Measurements from ENCODE around the gene VRK3. TPM values are rescaled to one million over a fixed set of nuclear protein-coding genes. Genes with fewer than 3 reads are reported as not detected.

VRK3 gene
- polyA plus RNA-seq, 3 donors from 2014 or later: 89.8 to 116 (median 106) TPM

GRCh38 chr19:50020481-50020880, 4.7 kb downstream of the VRK3 start:
- no peak overlapping the region for H3K27ac Mint-ChIP-seq
- H3K9me3 Mint-ChIP-seq: no peaks in the 10 kb centered on the region
- H3K27me3 Mint-ChIP-seq (ENCODE audit: low read depth in 3 of 3): peaks cover 4 to 9% (median 6%) of the 10 kb centered on the region in 3 donors
- H3K4me3 Mint-ChIP-seq: no peak overlapping the region
- H3K36me3 Mint-ChIP-seq: peaks cover 7 to 18% (median 12%) of the 10 kb centered on the region in 3 donors
- DNase-seq: no peak
- H3K4me1 Mint-ChIP-seq: peaks cover 36 to 49% of the 10 kb centered on the region in 2 donors

GRCh38 chr19:50016225-50016807, 8.9 kb downstream of the VRK3 start:
- Mint-ChIP-seq H3K27ac (no peak overlapping the region), H3K4me1 (peaks cover 5 to 13% of the 10 kb centered on the region in 2 donors), H3K36me3 (peaks cover 20 to 43% (median 33%) of the 10 kb centered on the region in 3 donors), H3K27me3 (ENCODE audit: low read depth in 3 of 3) (peaks cover 0 to 2% (median 1%) of the 10 kb centered on the region in 3 donors), H3K9me3 (no peaks in the 10 kb centered on the region), H3K4me3 (no peak overlapping the region)
- DNase-seq: no peak

- no peak for DNase-seq
- Mint-ChIP-seq H3K4me1 (peaks cover 21 to 22% of the 10 kb centered on the region in 2 donors), H3K27me3 (ENCODE audit: low read depth in 3 of 3) (peaks cover under 1 to 4% (median 2%) of the 10 kb centered on the region in 3 donors), H3K4me3 (no peak overlapping the region), H3K27ac (peak overlapping the region in 1 of 6 donors; percentile 46), H3K36me3 (peaks cover 13 to 43% (median 16%) of the 10 kb centered on the region in 3 donors), H3K9me3 (no peaks in the 10 kb centered on the region)
Observed at GRCh38 chr19:50008532-50008931, 16.6 kb downstream of the VRK3 start.

- Mint-ChIP-seq H3K36me3 (peaks cover 10 to 37% (median 12%) of the 10 kb centered on the region in 3 donors), H3K27ac (peak overlapping the region in 1 of 6 donors; percentile 6), H3K4me3 (no peak overlapping the region), H3K27me3 (ENCODE audit: low read depth in 3 of 3) (peaks cover 0 to 8% (median 2%) of the 10 kb centered on the region in 3 donors), H3K4me1 (peaks cover 27 to 28% of the 10 kb centered on the region in 2 donors), H3K9me3 (no peaks in the 10 kb centered on the region)
- no peak for DNase-seq
Observed at GRCh38 chr19:50007947-50008346, 17.2 kb downstream of the VRK3 start.

GRCh38 chr19:50007170-50007569, 18.0 kb downstream of the VRK3 start:
- Mint-ChIP-seq H3K9me3 (no peaks in the 10 kb centered on the region), H3K27ac (peak overlapping the region in 1 of 6 donors; percentile 51), H3K4me1 (peaks cover 35 to 36% of the 10 kb centered on the region in 2 donors), H3K36me3 (peaks cover 7 to 39% (median 12%) of the 10 kb centered on the region in 3 donors), H3K27me3 (ENCODE audit: low read depth in 3 of 3) (peaks cover 0 to 8% (median 2%) of the 10 kb centered on the region in 3 donors), H3K4me3 (peak overlapping the region in 1 of 5 donors; percentile 14)
- DNase-seq: no peak

- Mint-ChIP-seq H3K9me3 (no peaks in the 10 kb centered on the region), H3K36me3 (peaks cover 9 to 41% (median 12%) of the 10 kb centered on the region in 3 donors), H3K27me3 (ENCODE audit: low read depth in 3 of 3) (peaks cover 0 to 8% (median 2%) of the 10 kb centered on the region in 3 donors), H3K4me1 (peaks cover 43 to 47% of the 10 kb centered on the region in 2 donors), H3K4me3 (peak overlapping the region in 1 of 5 donors; percentile 90), H3K27ac (peak overlapping the region in 2 of 6 donors; percentile 90 to 91)
- DNase-seq: peak in 1 of 3 donors; percentile 58
Observed at GRCh38 chr19:50005428-50005827, 19.7 kb downstream of the VRK3 start.

GRCh38 chr19:50003810-50004419, 21.3 kb downstream of the VRK3 start:
- peak; percentile 54 to 63 (median 55) for DNase-seq
- H3K27ac Mint-ChIP-seq: peak overlapping the region; percentile 73 to 91 (median 88)
- peaks cover 0 to 8% (median 2%) of the 10 kb centered on the region in 3 donors for H3K27me3 Mint-ChIP-seq (ENCODE audit: low read depth in 3 of 3)
- H3K36me3 Mint-ChIP-seq: peaks cover 9 to 48% (median 16%) of the 10 kb centered on the region in 3 donors
- no peaks in the 10 kb centered on the region for H3K9me3 Mint-ChIP-seq
- peak overlapping the region; percentile 75 to 90 (median 78) for H3K4me3 Mint-ChIP-seq
- H3K4me1 Mint-ChIP-seq: peaks cover 43 to 47% of the 10 kb centered on the region in 2 donors

GRCh38 chr19:50003254-50003788, 21.9 kb downstream of the VRK3 start:
- Mint-ChIP-seq H3K27me3 (ENCODE audit: low read depth in 3 of 3) (peaks cover 0 to 8% (median 0%) of the 10 kb centered on the region in 3 donors), H3K9me3 (no peaks in the 10 kb centered on the region), H3K4me3 (peak overlapping the region; percentile 75 to 90 (median 78)), H3K4me1 (peaks cover 43 to 47% of the 10 kb centered on the region in 2 donors), H3K27ac (peak overlapping the region; percentile 73 to 91 (median 88)), H3K36me3 (peaks cover 9 to 45% (median 16%) of the 10 kb centered on the region in 3 donors)
- DNase-seq: peak; percentile 76 to 80 (median 78)

- H3K4me1 Mint-ChIP-seq: peaks cover 48 to 50% of the 10 kb centered on the region in 2 donors
- H3K36me3 Mint-ChIP-seq: peaks cover 11 to 42% (median 16%) of the 10 kb centered on the region in 3 donors
- no peaks in the 10 kb centered on the region for H3K9me3 Mint-ChIP-seq
- no peak for DNase-seq
- H3K27me3 Mint-ChIP-seq (ENCODE audit: low read depth in 3 of 3): peaks cover 0 to 8% (median 0%) of the 10 kb centered on the region in 3 donors
- H3K4me3 Mint-ChIP-seq: peak overlapping the region; percentile 75 to 90 (median 78)
- H3K27ac Mint-ChIP-seq: peak overlapping the region; percentile 73 to 91 (median 88)
Observed at GRCh38 chr19:50002386-50002960, 22.7 kb downstream of the VRK3 start.

GRCh38 chr19:50001775-50002174, 23.4 kb downstream of the VRK3 start:
- H3K27ac Mint-ChIP-seq: no peak overlapping the region
- peaks cover 9 to 39% (median 14%) of the 10 kb centered on the region in 3 donors for H3K36me3 Mint-ChIP-seq
- H3K27me3 Mint-ChIP-seq (ENCODE audit: low read depth in 3 of 3): peaks cover 0 to 8% (median 0%) of the 10 kb centered on the region in 3 donors
- DNase-seq: no peak
- peaks cover 48 to 50% of the 10 kb centered on the region in 2 donors for H3K4me1 Mint-ChIP-seq
- H3K9me3 Mint-ChIP-seq: no peaks in the 10 kb centered on the region
- H3K4me3 Mint-ChIP-seq: no peak overlapping the region

GRCh38 chr19:50000841-50001557, 24.2 kb downstream of the VRK3 start:
- Mint-ChIP-seq H3K36me3 (peaks cover 12 to 37% (median 12%) of the 10 kb centered on the region in 3 donors), H3K9me3 (no peaks in the 10 kb centered on the region), H3K4me3 (no peak overlapping the region), H3K27me3 (ENCODE audit: low read depth in 3 of 3) (peaks cover 0 to 8% (median 0%) of the 10 kb centered on the region in 3 donors), H3K4me1 (peaks cover 48 to 50% of the 10 kb centered on the region in 2 donors), H3K27ac (peak overlapping the region in 3 of 6 donors; percentile 23 to 34 (median 23))
- no peak for DNase-seq

- H3K4me1 Mint-ChIP-seq: peaks cover 45 to 46% of the 10 kb centered on the region in 2 donors
- H3K27me3 Mint-ChIP-seq (ENCODE audit: low read depth in 3 of 3): peaks cover 0 to 5% (median 0%) of the 10 kb centered on the region in 3 donors
- H3K36me3 Mint-ChIP-seq: peaks cover 12 to 37% (median 15%) of the 10 kb centered on the region in 3 donors
- H3K27ac Mint-ChIP-seq: peak overlapping the region in 1 of 6 donors; percentile 23
- H3K9me3 Mint-ChIP-seq: no peaks in the 10 kb centered on the region
- no peak overlapping the region for H3K4me3 Mint-ChIP-seq
- no peak for DNase-seq
Observed at GRCh38 chr19:50000038-50000840, 24.9 kb downstream of the VRK3 start.

Data from immature natural killer cell (primary cell).